K562 (cell line): ENCODE data around the gene IL3RA. TPM values are rescaled to one million over a fixed set of nuclear protein-coding genes. Genes with fewer than 3 reads are reported as not detected.

Source experiments
- ATAC-seq: fragments of 200-7000 bp; cut with Tn5 transposase; 3 replicates; pipeline ENCODE4 v1.9.1; 2020; ENCODE audit warnings: moderate library complexity
- BruUV-seq: library from RNA; stranded (reverse); fragments of 400-500 nt; replicated peaks from 2 replicates; lab custom pipeline; 2021; lab: Mats Ljungman, UMichigan
- CTCF ChIA-PET: fragments of 300-600 bp; formaldehyde crosslinking; extraction: SDS; loops from one replicate; lab custom pipeline; 2021; ENCODE audit warnings: low intra/inter-chr PET ratio; lab: Yijun Ruan, JAX
- POLR2A ChIA-PET: fragments of 300-600, 350-650 bp; sonication (Branson Sonifier 250); formaldehyde crosslinking; extraction: SDS; loops from one replicate; lab custom pipeline; 2021; ENCODE audit warnings: antibody characterized with exemption, inconsistent platforms; lab: Yijun Ruan, JAX
- DNase-seq, 4 experiments: peaks; one replicate each; pipeline versions ENCODE4 v3.0.0 to v3.0.0-alpha.2; 2011 to 2018; ENCODE audit warnings: low spot score in 3 of 4, mixed read lengths in 3 of 4; ENCODE audit errors: extremely low read depth in 1 of 4
- FAIRE-seq: peaks from 2 replicates; lab custom pipeline; 2011; peaks lifted over from hg19 to GRCh38; lab: Jason Lieb, UNC
- H2AFZ ChIP-seq: 2 replicates; pipeline ENCODE4 v1.6.0; 2011; ENCODE audit warnings: low read depth, low read length, control low read depth, inconsistent platforms
- H3K27ac ChIP-seq: fragments of 200-600 bp; 3 replicates; pipeline ENCODE4 v1.8.0; 2011; ENCODE audit warnings: low read depth, mild to moderate bottlenecking, control low read depth, inconsistent platforms, low read length, moderate library complexity, mixed read lengths; ENCODE audit errors: extremely low read depth
- H3K27me3 ChIP-seq, 2 experiments: fragments of 300-600 bp in 1 of 2; 2 replicates in 1 of 2; 3 replicates in 1 of 2; pipeline versions ENCODE4 v1.6.0 to v1.8.0; 2011; ENCODE audit warnings: inconsistent platforms in 2 of 2, low read length in 2 of 2, mild to moderate bottlenecking in 1 of 2, mixed read lengths in 1 of 2, moderate library complexity in 1 of 2; ENCODE audit not compliant: control insufficient read depth in 2 of 2, insufficient read depth in 2 of 2
- H3K36me3 ChIP-seq: fragments of 300-600 bp; 3 replicates; pipeline ENCODE4 v1.8.0; 2011; ENCODE audit warnings: mild to moderate bottlenecking, low read length, inconsistent platforms; ENCODE audit not compliant: control insufficient read depth, insufficient read depth
- H3K4me1 ChIP-seq, 2 experiments: fragments of 200-600 bp in 1 of 2; replicated peaks in 1 of 2; 2 replicates in 1 of 2; 3 replicates in 1 of 2; pipeline versions ENCODE4 v1.5.1 to v1.8.0; 2011; ENCODE audit warnings: inconsistent platforms in 2 of 2, low read length in 2 of 2, mild to moderate bottlenecking in 1 of 2, mixed read lengths in 1 of 2, moderate library complexity in 1 of 2; ENCODE audit not compliant: control insufficient read depth in 2 of 2, insufficient read depth in 2 of 2
- H3K4me2 ChIP-seq: 2 replicates; pipeline ENCODE4 v1.6.1; 2011; ENCODE audit warnings: low read length, control low read depth, inconsistent platforms, mixed read lengths; ENCODE audit not compliant: insufficient read depth
- H3K4me3 ChIP-seq: fragments of 200-600 bp; sonication (generic), shearing (Covaris generic); 2 replicates; pipeline ENCODE4 v1.5.1; 2016; ENCODE audit warnings: control low read depth, inconsistent platforms
- H3K79me2 ChIP-seq: fragments of 200-600 bp; 3 replicates; pipeline ENCODE4 v1.8.0; 2011; ENCODE audit warnings: low read length, inconsistent platforms; ENCODE audit not compliant: control insufficient read depth, insufficient read depth
- H3K9ac ChIP-seq, 2 experiments: 2 replicates each; pipeline versions ENCODE4 v1.6.0 to v1.6.1; 2011; ENCODE audit warnings: low read depth in 2 of 2, low read length in 2 of 2, control low read depth in 1 of 2, inconsistent platforms in 1 of 2, mild to moderate bottlenecking in 1 of 2, mixed read lengths in 1 of 2; ENCODE audit not compliant: insufficient read depth in 1 of 2
- H3K9me1 ChIP-seq: one replicate; pipeline ENCODE4 v1.6.0; 2011; ENCODE audit warnings: inconsistent platforms, mild to moderate bottlenecking, low read length, moderate library complexity; ENCODE audit not compliant: control insufficient read depth, insufficient read depth
- H3K9me3 ChIP-seq: replicated peaks from 2 replicates; pipeline ENCODE4 v1.5.1; 2011; ENCODE audit warnings: low read depth, low read length, inconsistent platforms; ENCODE audit not compliant: control insufficient read depth, insufficient read depth
- H4K20me1 ChIP-seq: replicated peaks from 2 replicates; pipeline ENCODE4 v1.6.1; 2011; ENCODE audit warnings: low read length, inconsistent platforms, mixed read lengths; ENCODE audit not compliant: control insufficient read depth, insufficient read depth
- ASH1L ChIP-seq: fragments of 450-650 bp; IDR thresholded peaks from 2 replicates; pipeline ENCODE4 v1.6.1; 2018; ENCODE audit warnings: borderline replicate concordance, mild to moderate bottlenecking, low read depth; ENCODE audit not compliant: partially characterized antibody
- BRD4 ChIP-seq: fragments of 200-600 bp; sonication (generic); IDR thresholded peaks from 2 replicates; pipeline ENCODE4 v1.6.1; 2017; ENCODE audit warnings: inconsistent platforms
- C11orf30 ChIP-seq: fragments of 450-650 bp; IDR thresholded peaks from 2 replicates; pipeline ENCODE4 v1.6.1; 2016; ENCODE audit warnings: low read depth, mild to moderate bottlenecking
- HMGN3 ChIP-seq: IDR thresholded peaks from 2 replicates; pipeline ENCODE4 v1.6.1; 2011; ENCODE audit warnings: borderline replicate concordance, low read depth, mild to moderate bottlenecking, mixed read lengths, low read length; ENCODE audit not compliant: insufficient read length; ENCODE audit errors: extremely low read depth
- KAT7 ChIP-seq: sonication (generic); formaldehyde crosslinking; IDR thresholded peaks from 2 replicates; pipeline ENCODE4 v1.8.0; 2022; ENCODE audit warnings: missing genetic modification reagents, mild to moderate bottlenecking, borderline replicate concordance
- KDM1A ChIP-seq, 2 experiments: fragments of 450-650 bp; IDR thresholded peaks; 2 replicates each; pipeline ENCODE4 v1.6.1; 2016; ENCODE audit warnings: mild to moderate bottlenecking in 2 of 2
- NCOR1 ChIP-seq: fragments of 450-650 bp; IDR thresholded peaks from 2 replicates; pipeline ENCODE4 v1.6.1; 2016; ENCODE audit warnings: mild to moderate bottlenecking, moderate library complexity
- PCBP2 ChIP-seq: fragments of 200-400 bp; formaldehyde crosslinking; IDR thresholded peaks from 2 replicates; pipeline ENCODE4 v1.6.1; 2018; ENCODE audit warnings: low read length, low read depth, mild to moderate bottlenecking, moderate library complexity; ENCODE audit not compliant: poor library complexity, severe bottlenecking
- RAD21 ChIP-seq, 2 experiments: fragments of 250-450 bp in 1 of 2; fragments of 450-650 bp in 1 of 2; sonication (Bioruptor Pico) in 1 of 2; formaldehyde crosslinking in 1 of 2; IDR thresholded peaks in 1 of 2; conservative IDR thresholded peaks in 1 of 2; 2 replicates each; pipeline versions ENCODE4 v1.4.0 to v1.8.0; 2020 to 2022; ENCODE audit warnings: mild to moderate bottlenecking in 2 of 2, moderate library complexity in 1 of 2
- SIX5 ChIP-seq, 2 experiments: IDR thresholded peaks; 2 replicates each; pipeline ENCODE4 v1.6.1; 2011; ENCODE audit warnings: low read length in 2 of 2, borderline replicate concordance in 1 of 2, low read depth in 1 of 2, mild to moderate bottlenecking in 1 of 2, moderate library complexity in 1 of 2; ENCODE audit not compliant: insufficient read depth in 1 of 2
- WHSC1 ChIP-seq: IDR thresholded peaks from one replicate; pipeline ENCODE4 v1.6.1; 2012; ENCODE audit warnings: low read length, control low read depth, inconsistent platforms
- WGBS: fragments of 100-300 bp; shearing (Covaris generic); methylation state at CpG from one replicate; pipeline ENCODE4 v1.1.6; 2016; ENCODE audit warnings: low coverage, mixed read lengths; ENCODE audit not compliant: insufficient coverage; ENCODE audit errors: missing lambda C conversion rate; 5-methylcytosine and 5-hydroxymethylcytosine counted together
- in situ Hi-C: fragments of 300-500 bp; cut with MboI; formaldehyde crosslinking; loops from 4 replicates; pipeline ENCODE4 v1.15.0; 2018; ENCODE audit warnings: inconsistent platforms, mixed read lengths
- intact Hi-C: fragments of 100-400 bp; cut with micrococcal nuclease; formaldehyde crosslinking; loops from 2 replicates; pipeline ENCODE4 v1.14.2; 2022
- polyA plus RNA-seq, 8 experiments: library from polyadenylated mRNA; depleted of rRNA in 4 of 8; stranded (reverse) in 5 of 8; unstranded in 3 of 8; fragments of >200 nt; fragmentation: Nextera tagmentation in 2 of 8; fragmentation: Illumina TruSeq in 1 of 8; extraction: Ambion mirVana in 2 of 8; extraction: Trizol in 1 of 8; gene quantifications; 2 replicates each; pipeline versions ENCODE4 v1.2.1 to v1.2.3, GENCODE V29; 2011 to 2014; ENCODE audit warnings: inconsistent platforms in 1 of 8, missing spikeins in 1 of 8
- total RNA-seq, 7 experiments: library from RNA; depleted of rRNA in 6 of 7; stranded (reverse); fragments of >200 nt in 6 of 7; fragmentation: Illumina TruSeq in 2 of 7; extraction: Trizol in 2 of 7; gene quantifications; 2 replicates each; pipeline versions ENCODE4 v1.2.1 to v1.2.3, GENCODE V29; 2011 to 2021; ENCODE audit warnings: low replicate concordance in 1 of 7
- TF ChIP-seq, protein P1 (sequence below): fragments of 450-650 bp; IDR thresholded peaks from 2 replicates; pipeline ENCODE4 v1.7.0; 2016; ENCODE audit warnings: borderline replicate concordance
- TF ChIP-seq, protein P2 (sequence below): fragments of 250-450 bp; sonication (Bioruptor Pico); IDR thresholded peaks from 2 replicates; pipeline ENCODE4 v1.8.0; 2021; ENCODE audit warnings: borderline replicate concordance, mild to moderate bottlenecking, moderate library complexity; ENCODE audit not compliant: poor library complexity, severe bottlenecking

Gene IL3RA
- total and polyA plus RNA-seq, 9 of the 15 experiments (the other 6 are each of a cell fraction or from before 2014, with no cell fraction given): not detected

DNA sequence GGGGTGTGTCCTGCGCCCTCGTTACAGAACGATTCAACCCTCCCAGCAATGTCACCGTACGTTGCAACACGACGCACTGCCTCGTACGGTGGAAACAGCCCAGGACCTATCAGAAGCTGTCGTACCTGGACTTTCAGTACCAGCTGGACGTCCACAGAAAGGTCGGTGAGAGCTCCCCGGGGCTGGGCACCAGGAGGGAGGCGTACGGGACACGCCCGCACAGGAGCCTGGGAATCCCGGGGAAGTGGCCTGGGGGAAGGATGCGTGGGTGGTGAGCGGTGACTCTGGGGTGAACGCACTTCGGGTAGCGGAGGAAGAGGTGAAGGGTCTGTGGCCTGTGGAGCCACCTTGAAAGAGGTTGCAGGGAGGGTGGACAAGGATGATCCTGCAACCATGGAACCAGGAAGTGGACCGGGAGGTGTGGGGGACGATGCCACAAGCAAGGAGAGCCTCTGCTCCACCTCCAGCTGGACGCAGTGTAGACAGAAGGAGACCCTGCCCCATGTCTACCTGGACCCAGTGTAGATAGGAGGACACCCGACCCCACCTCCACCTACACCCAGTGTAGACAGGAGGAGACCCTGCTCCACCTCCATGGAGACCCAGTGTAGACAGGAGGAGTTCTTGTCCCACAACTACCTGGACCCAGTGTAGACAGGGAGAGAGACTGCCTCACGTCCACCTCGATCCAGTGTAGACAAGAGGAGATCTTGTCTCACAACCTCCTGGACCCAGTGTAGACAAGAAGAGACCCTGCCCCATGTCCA, 42.1 kb upstream of the IL3RA start:
- POLR2A ChIA-PET: no interaction called here
- FAIRE-seq: no peak
- BruUV-seq: no TSS peak

More for the DNA sequence above, 42.1 kb upstream of the IL3RA start:
- intact Hi-C loops (no loop called here), in situ Hi-C loops (no loop called here)
- H3K36me3 ChIP-seq: no peaks in the 10 kb centered on the region
- ATAC-seq (no peak), DNase-seq (no peak)
- H3K27me3 ChIP-seq: no peaks in the 10 kb centered on the region; a peak in 1 of 5 replicates
- no peaks in the 10 kb centered on the region for H4K20me1 ChIP-seq
- H3K4me3 ChIP-seq: no peak overlapping the region
- H2AFZ ChIP-seq: no peak overlapping the region
- no peaks in the 10 kb centered on the region for H3K9me3 ChIP-seq
- H3K27ac ChIP-seq: no peak overlapping the region
- H3K4me1 ChIP-seq: no peaks in the 10 kb centered on the region
- no peak overlapping the region for H3K4me2 ChIP-seq
- H3K9ac ChIP-seq: no peak overlapping the region
- 10% methylated on average over 26 of the region's 29 CpGs for WGBS
- CTCF ChIA-PET: no interaction called here
- no peaks in the 10 kb centered on the region for H3K9me1 ChIP-seq
- no peaks in the 10 kb centered on the region for H3K79me2 ChIP-seq
- TF ChIP-seq BRD4 (no peak), SIX5 (IDR thresholded peaks at IDR 0.05; ENCODE audit: borderline replicate concordance in 1 of 2, insufficient read depth in 1 of 2, low read depth in 1 of 2, low read length in 2 of 2) (no peak), RAD21 (CRISPR knock-in tag; conservative IDR thresholded peaks at IDR 0.05 in 1 of 2, IDR thresholded peaks at IDR 0.05 in 1 of 2) (no peak), C11orf30 (no peak), WHSC1 (no peak), NCOR1 (no peak), KDM1A (IDR thresholded peaks at IDR 0.05) (no peak), KAT7 (CRISPR knock-in tag) (no peak), HMGN3 (no peak), PCBP2 (no peak), ASH1L (no peak)
- TF ChIP-seq, protein P1, sequence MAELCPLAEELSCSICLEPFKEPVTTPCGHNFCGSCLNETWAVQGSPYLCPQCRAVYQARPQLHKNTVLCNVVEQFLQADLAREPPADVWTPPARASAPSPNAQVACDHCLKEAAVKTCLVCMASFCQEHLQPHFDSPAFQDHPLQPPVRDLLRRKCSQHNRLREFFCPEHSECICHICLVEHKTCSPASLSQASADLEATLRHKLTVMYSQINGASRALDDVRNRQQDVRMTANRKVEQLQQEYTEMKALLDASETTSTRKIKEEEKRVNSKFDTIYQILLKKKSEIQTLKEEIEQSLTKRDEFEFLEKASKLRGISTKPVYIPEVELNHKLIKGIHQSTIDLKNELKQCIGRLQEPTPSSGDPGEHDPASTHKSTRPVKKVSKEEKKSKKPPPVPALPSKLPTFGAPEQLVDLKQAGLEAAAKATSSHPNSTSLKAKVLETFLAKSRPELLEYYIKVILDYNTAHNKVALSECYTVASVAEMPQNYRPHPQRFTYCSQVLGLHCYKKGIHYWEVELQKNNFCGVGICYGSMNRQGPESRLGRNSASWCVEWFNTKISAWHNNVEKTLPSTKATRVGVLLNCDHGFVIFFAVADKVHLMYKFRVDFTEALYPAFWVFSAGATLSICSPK: no peak
- TF ChIP-seq, protein P2, sequence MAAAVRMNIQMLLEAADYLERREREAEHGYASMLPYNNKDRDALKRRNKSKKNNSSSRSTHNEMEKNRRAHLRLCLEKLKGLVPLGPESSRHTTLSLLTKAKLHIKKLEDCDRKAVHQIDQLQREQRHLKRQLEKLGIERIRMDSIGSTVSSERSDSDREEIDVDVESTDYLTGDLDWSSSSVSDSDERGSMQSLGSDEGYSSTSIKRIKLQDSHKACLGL (CRISPR knock-in tag): no peak
